Gastroesophageal sphincter (tissue), 4 donors: ENCODE results near the gene DRD2. TPM values are rescaled to one million over a fixed set of nuclear protein-coding genes. Genes with fewer than 3 reads are reported as not detected.

Source experiments
- ATAC-seq: fragments of 150-250 bp; one replicate; pipeline ENCODE4 v1.9.1; 2016; ENCODE audit warnings: mild to moderate bottlenecking, moderate library complexity
- H3K27ac ChIP-seq, 4 donors: fragments of 200-600 bp; sonication (generic) in 3 of 4; 1 replicate in 3 of 4; 2 replicates in 1 of 4; pipeline ENCODE4 v1.5.1; 2016 to 2019
- H3K27me3 ChIP-seq: fragments of 200-600 bp; sonication (generic); one replicate; pipeline ENCODE4 v1.5.1; 2019
- H3K36me3 ChIP-seq, 2 donors: fragments of 200-600 bp; sonication (generic); one replicate each; pipeline ENCODE4 v1.5.1; 2019; ENCODE audit warnings: control low read depth in 1 of 2
- H3K4me1 ChIP-seq, 3 donors: fragments of 200-600 bp; sonication (generic); 1 replicate in 2 of 3; 2 replicates in 1 of 3; pipeline ENCODE4 v1.5.1; 2016 to 2019; ENCODE audit warnings: control low read depth in 2 of 3
- H3K4me3 ChIP-seq, 2 donors: fragments of 200-600 bp; sonication (generic); one replicate each; pipeline ENCODE4 v1.5.1; 2019; ENCODE audit warnings: mild to moderate bottlenecking in 1 of 2, moderate library complexity in 1 of 2
- H3K9me3 ChIP-seq, 3 donors: fragments of 200-600 bp; sonication (generic); one replicate each; pipeline ENCODE4 v1.5.1; 2017 to 2019; ENCODE audit warnings: control low read depth in 2 of 3
- CTCF ChIP-seq, 4 experiments: fragments of 200-600 bp in 2 of 4; fragments of 450-650 bp in 2 of 4; sonication (generic) in 1 of 4; IDR thresholded peaks; one replicate each; pipeline ENCODE4 v1.5.1; 2017 to 2019; ENCODE audit warnings: antibody characterized with exemption in 4 of 4, mild to moderate bottlenecking in 2 of 4, moderate library complexity in 2 of 4
- EP300 ChIP-seq: sonication (generic); formaldehyde crosslinking; IDR thresholded peaks from one replicate; pipeline ENCODE4 v1.6.1; 2017; ENCODE audit warnings: antibody characterized with exemption, mild to moderate bottlenecking
- POLR2A ChIP-seq, 2 donors: fragments of 450-650 bp; IDR thresholded peaks; one replicate each; pipeline ENCODE4 v1.6.1; 2017; ENCODE audit warnings: antibody characterized with exemption in 2 of 2, mild to moderate bottlenecking in 2 of 2, moderate library complexity in 1 of 2
- POLR2AphosphoS5 ChIP-seq: sonication (generic); formaldehyde crosslinking; IDR thresholded peaks from one replicate; pipeline ENCODE4 v1.6.1; 2017; ENCODE audit warnings: antibody characterized with exemption
- WGBS, 2 donors: methylation state at CpG; one replicate each; pipeline ENCODE4 v1.1.5; 2018; ENCODE audit warnings: low coverage in 1 of 2; 5-methylcytosine and 5-hydroxymethylcytosine counted together
- total RNA-seq, 4 donors: library from RNA; depleted of rRNA; stranded (reverse); fragments of >200 nt; gene quantifications; one replicate each; pipeline ENCODE4 v1.1.0, GENCODE V29; 2016

Gene DRD2
- total RNA-seq, 4 donors from 2014 or later: 0.13 to 0.35 TPM; not detected in 2

GRCh38 chr11:113449743-113450142 lies 25.5 kb downstream of the DRD2 start:
- no peak for TF ChIP-seq EP300
- TF ChIP-seq CTCF (IDR thresholded peaks at IDR 0.05): no peak
- no peak for TF ChIP-seq POLR2AphosphoS5
- no peak for TF ChIP-seq POLR2A (IDR thresholded peaks at IDR 0.05)
- ATAC-seq: no peak
- H3K4me3 ChIP-seq: no peak overlapping the region
- H3K36me3 ChIP-seq: no peaks in the 10 kb centered on the region
- WGBS, 2 donors: 83% methylated on average over 5 to 6 of the region's 6 CpGs
- peaks cover 18% of the 10 kb centered on the region for H3K27me3 ChIP-seq
- no peaks in the 10 kb centered on the region for H3K9me3 ChIP-seq
- H3K4me1 ChIP-seq: no peaks in the 10 kb centered on the region
- no peak overlapping the region for H3K27ac ChIP-seq

- ATAC-seq: no peak
- no peaks in the 10 kb centered on the region for H3K9me3 ChIP-seq
- H3K27me3 ChIP-seq: peaks cover 28% of the 10 kb centered on the region
- no peaks in the 10 kb centered on the region for H3K4me1 ChIP-seq
- 53 to 80% methylated on average over 2 to 5 of the region's 5 CpGs for WGBS, 2 donors
- no peak for TF ChIP-seq EP300
- no peak for TF ChIP-seq CTCF (IDR thresholded peaks at IDR 0.05)
- TF ChIP-seq POLR2A (IDR thresholded peaks at IDR 0.05): no peak
- no peak for TF ChIP-seq POLR2AphosphoS5
- H3K27ac ChIP-seq: no peak overlapping the region
- no peaks in the 10 kb centered on the region for H3K36me3 ChIP-seq
- H3K4me3 ChIP-seq: no peak overlapping the region
Measured at GRCh38 chr11:113448316-113448677, 26.9 kb downstream of the DRD2 start.

- no peak for ATAC-seq
- 65 to 67% methylated on average over 6 to 8 of the region's 8 CpGs for WGBS, 2 donors
Measured at GRCh38 chr11:113447621-113448315, 27.4 kb downstream of the DRD2 start.

GRCh38 chr11:113446938-113447337 lies 28.3 kb downstream of the DRD2 start:
- 78% methylated on average over 6 of the region's 6 CpGs; no CpG with 5 or more reads in 1 of the 2 donors for WGBS, 2 donors
- H3K4me1 ChIP-seq: no peaks in the 10 kb centered on the region
- H3K36me3 ChIP-seq: no peaks in the 10 kb centered on the region
- no peak for ATAC-seq
- peaks cover 36% of the 10 kb centered on the region for H3K27me3 ChIP-seq
- no peak overlapping the region for H3K27ac ChIP-seq
- TF ChIP-seq POLR2AphosphoS5: no peak
- no peak for TF ChIP-seq EP300
- no peak for TF ChIP-seq CTCF (IDR thresholded peaks at IDR 0.05)
- TF ChIP-seq POLR2A (IDR thresholded peaks at IDR 0.05): no peak
- H3K9me3 ChIP-seq: no peaks in the 10 kb centered on the region
- no peak overlapping the region for H3K4me3 ChIP-seq

More at GRCh38 chr11:113447621-113448315, 27.4 kb downstream of the DRD2 start:
- Histone ChIP-seq H3K27ac (no peak overlapping the region), H3K27me3 (peaks cover 34% of the 10 kb centered on the region), H3K9me3 (no peaks in the 10 kb centered on the region), H3K4me3 (no peak overlapping the region), H3K4me1 (no peaks in the 10 kb centered on the region), H3K36me3 (no peaks in the 10 kb centered on the region)
- TF ChIP-seq POLR2A (IDR thresholded peaks at IDR 0.05) (no peak), CTCF (IDR thresholded peaks at IDR 0.05) (no peak)

- Histone ChIP-seq H3K36me3 (no peaks in the 10 kb centered on the region), H3K27ac (no peak overlapping the region), H3K4me3 (no peak overlapping the region), H3K27me3 (peaks cover 39% of the 10 kb centered on the region), H3K4me1 (no peaks in the 10 kb centered on the region), H3K9me3 (no peaks in the 10 kb centered on the region)
- TF ChIP-seq EP300: no peak
- TF ChIP-seq POLR2A (IDR thresholded peaks at IDR 0.05): no peak
- TF ChIP-seq POLR2AphosphoS5: no peak
- TF ChIP-seq CTCF (IDR thresholded peaks at IDR 0.05): no peak
- no peak for ATAC-seq
- 38 to 67% methylated on average over 2 to 6 of the region's 6 CpGs for WGBS, 2 donors
Measured at GRCh38 chr11:113446112-113446511, 29.1 kb downstream of the DRD2 start.
